ENCODE data around the gene CALML3. TPM values are rescaled to one million over a fixed set of nuclear protein-coding genes. Genes with fewer than 3 reads are reported as not detected.

The CALML3 gene
- total RNA-seq, 4 donors from 2014 or later, result not detected

- TF ChIP-seq, protein P1, sequence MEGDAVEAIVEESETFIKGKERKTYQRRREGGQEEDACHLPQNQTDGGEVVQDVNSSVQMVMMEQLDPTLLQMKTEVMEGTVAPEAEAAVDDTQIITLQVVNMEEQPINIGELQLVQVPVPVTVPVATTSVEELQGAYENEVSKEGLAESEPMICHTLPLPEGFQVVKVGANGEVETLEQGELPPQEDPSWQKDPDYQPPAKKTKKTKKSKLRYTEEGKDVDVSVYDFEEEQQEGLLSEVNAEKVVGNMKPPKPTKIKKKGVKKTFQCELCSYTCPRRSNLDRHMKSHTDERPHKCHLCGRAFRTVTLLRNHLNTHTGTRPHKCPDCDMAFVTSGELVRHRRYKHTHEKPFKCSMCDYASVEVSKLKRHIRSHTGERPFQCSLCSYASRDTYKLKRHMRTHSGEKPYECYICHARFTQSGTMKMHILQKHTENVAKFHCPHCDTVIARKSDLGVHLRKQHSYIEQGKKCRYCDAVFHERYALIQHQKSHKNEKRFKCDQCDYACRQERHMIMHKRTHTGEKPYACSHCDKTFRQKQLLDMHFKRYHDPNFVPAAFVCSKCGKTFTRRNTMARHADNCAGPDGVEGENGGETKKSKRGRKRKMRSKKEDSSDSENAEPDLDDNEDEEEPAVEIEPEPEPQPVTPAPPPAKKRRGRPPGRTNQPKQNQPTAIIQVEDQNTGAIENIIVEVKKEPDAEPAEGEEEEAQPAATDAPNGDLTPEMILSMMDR (IDR thresholded peaks at IDR 0.05), result no peak
- no peak for TF ChIP-seq POLR2A (IDR thresholded peaks at IDR 0.05)
- intact Hi-C loops (cut with DNase I; ENCODE audit: low total_unique reads), result no loop called here
- H3K9me3 ChIP-seq, result peaks cover 0 to 5% of the 10 kb centered on the region in 2 donors
- no peaks in the 10 kb centered on the region for H3K36me3 ChIP-seq
- peaks cover 0 to 6% of the 10 kb centered on the region in 2 donors for H3K4me1 ChIP-seq
- no peak overlapping the region for H3K27ac ChIP-seq
- H3K4me3 ChIP-seq, result no peak overlapping the region
- no peaks in the 10 kb centered on the region for H3K27me3 ChIP-seq
- no peak for DNase-seq
These were observed 17.3 kb downstream of the CALML3 start for GRCh38 chr10:5542100-5542499.

GRCh38 chr10:5543623-5544022, 18.9 kb downstream of the CALML3 start:
- peaks cover 0 to 5% of the 10 kb centered on the region in 2 donors for H3K9me3 ChIP-seq
- H3K36me3 ChIP-seq, result no peaks in the 10 kb centered on the region
- H3K27me3 ChIP-seq, result no peaks in the 10 kb centered on the region
- TF ChIP-seq, protein P1 (IDR thresholded peaks at IDR 0.05), result no peak
- no peak for TF ChIP-seq POLR2A (IDR thresholded peaks at IDR 0.05)
- intact Hi-C loops (cut with DNase I; ENCODE audit: low total_unique reads), result no loop called here
- no peak overlapping the region for H3K4me3 ChIP-seq
- H3K4me1 ChIP-seq, result peaks cover 0 to 18% of the 10 kb centered on the region in 2 donors
- H3K27ac ChIP-seq, result no peak overlapping the region
- DNase-seq, result no peak

- Histone ChIP-seq H3K27me3 (no peaks in the 10 kb centered on the region), H3K36me3 (no peaks in the 10 kb centered on the region), H3K4me3 (no peak overlapping the region), H3K27ac (no peak overlapping the region), H3K4me1 (peaks cover 0 to 19% of the 10 kb centered on the region in 2 donors), H3K9me3 (peaks cover 0 to 5% of the 10 kb centered on the region in 2 donors)
- intact Hi-C loops (cut with DNase I; ENCODE audit: low total_unique reads), result no loop called here
- TF ChIP-seq, protein P1 (IDR thresholded peaks at IDR 0.05), result no peak
- TF ChIP-seq POLR2A (IDR thresholded peaks at IDR 0.05), result no peak
- no peak for DNase-seq
These were observed 19.6 kb downstream of the CALML3 start for GRCh38 chr10:5544216-5544805.

- TF ChIP-seq, protein P1 (IDR thresholded peaks at IDR 0.05), result no peak
- no peaks in the 10 kb centered on the region for H3K27me3 ChIP-seq
- H3K27ac ChIP-seq, result no peak overlapping the region
- intact Hi-C loops (cut with DNase I; ENCODE audit: low total_unique reads), result no loop called here
- peaks cover 0 to 19% of the 10 kb centered on the region in 2 donors for H3K4me1 ChIP-seq
- no peaks in the 10 kb centered on the region for H3K36me3 ChIP-seq
- H3K4me3 ChIP-seq, result no peak overlapping the region
- peak; percentile 5 to 9 for DNase-seq
- H3K9me3 ChIP-seq, result peaks cover 0 to 5% of the 10 kb centered on the region in 2 donors
These were observed 20.2 kb downstream of the CALML3 start for GRCh38 chr10:5545011-5545410.

GRCh38 chr10:5545426-5545777, 20.6 kb downstream of the CALML3 start:
- Histone ChIP-seq H3K4me3 (no peak overlapping the region), H3K27ac (peak overlapping the region in 1 of 2 donors; percentile 41), H3K9me3 (peaks cover 0 to 5% of the 10 kb centered on the region in 2 donors), H3K4me1 (peaks cover 0 to 19% of the 10 kb centered on the region in 2 donors), H3K36me3 (no peaks in the 10 kb centered on the region), H3K27me3 (no peaks in the 10 kb centered on the region)
- intact Hi-C loops (cut with DNase I; ENCODE audit: low total_unique reads), result no loop called here
- no peak for DNase-seq
- no peak for TF ChIP-seq POLR2A (IDR thresholded peaks at IDR 0.05)
- TF ChIP-seq, protein P1 (IDR thresholded peaks at IDR 0.05), result no peak

Measured in uterus (tissue), 4 donors.